Islet of Langerhans (tissue), 1 donor: ENCODE results near the gene KASH5.
A peak's percentile ranks its signal among the peaks of the same experiment; 100 is the strongest.
"Not testable (repeated sequence)": the region's sequence is repeated elsewhere in the genome, so short reads cannot be mapped to it uniquely, and the experiment has no call there.

Experiments
- FAIRE-seq: peaks from one replicate; lab custom pipeline; 2011; peaks lifted over from hg19 to GRCh38; lab: Jason Lieb, UNC

KASH5 gene

DNA sequence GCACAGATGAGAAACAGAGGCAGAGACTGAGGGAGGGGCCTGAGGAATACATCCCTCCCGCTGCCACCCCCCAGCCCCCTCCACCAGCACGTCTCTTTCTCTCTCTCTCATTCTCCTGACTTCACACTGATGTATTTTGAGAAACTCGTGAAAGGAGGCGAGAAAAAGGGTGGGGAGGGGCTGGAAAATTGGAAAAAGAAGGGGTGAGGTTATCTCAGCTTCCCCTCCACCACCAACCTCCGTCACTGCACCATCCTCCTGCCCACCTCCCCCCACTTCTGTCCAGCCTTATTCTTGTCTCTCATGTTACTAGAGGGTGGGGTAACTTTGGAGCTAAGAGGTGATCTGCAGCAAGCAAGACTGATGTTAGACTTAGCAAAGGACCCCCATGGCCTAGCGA is 51.8 kb downstream of the KASH5 start:
- FAIRE-seq = no peak

DNA sequence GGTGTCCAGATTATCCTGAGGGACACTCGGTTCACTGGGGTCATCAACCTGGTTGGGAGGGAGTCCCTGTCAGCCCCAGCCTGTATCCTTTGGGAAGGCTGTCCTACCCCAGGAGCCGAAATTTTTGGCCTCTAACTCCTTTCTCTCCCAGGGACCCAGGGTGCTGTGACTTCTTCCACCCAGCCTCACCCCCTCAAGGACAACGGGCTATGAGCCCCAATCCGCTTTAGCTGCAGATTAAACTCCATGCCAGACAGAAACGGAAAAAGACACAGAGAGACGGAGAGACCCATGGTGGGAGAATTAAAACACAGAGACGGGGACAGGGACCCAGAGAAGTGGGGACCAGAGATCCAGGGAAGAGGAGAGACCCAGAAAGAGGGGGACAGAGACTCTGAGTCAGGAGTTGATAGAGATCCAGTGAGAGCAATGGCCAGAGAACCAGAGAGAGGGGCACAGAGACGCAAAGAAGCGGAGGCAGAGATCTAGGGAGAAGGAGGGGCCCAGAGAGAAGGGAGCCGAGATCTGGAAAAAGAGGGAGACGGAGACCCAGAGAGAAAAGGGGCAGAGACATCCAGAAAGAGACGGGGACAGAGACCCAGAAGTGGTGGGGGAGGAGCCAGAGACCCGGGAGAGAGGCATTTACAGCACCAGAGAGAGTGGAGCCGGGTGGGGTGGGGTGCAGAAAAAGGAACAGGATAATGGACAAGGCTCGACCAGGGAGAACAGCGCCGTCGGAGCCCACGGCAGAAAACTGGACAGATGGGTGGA is 52.6 kb downstream of the KASH5 start:
- no peak for FAIRE-seq

DNA sequence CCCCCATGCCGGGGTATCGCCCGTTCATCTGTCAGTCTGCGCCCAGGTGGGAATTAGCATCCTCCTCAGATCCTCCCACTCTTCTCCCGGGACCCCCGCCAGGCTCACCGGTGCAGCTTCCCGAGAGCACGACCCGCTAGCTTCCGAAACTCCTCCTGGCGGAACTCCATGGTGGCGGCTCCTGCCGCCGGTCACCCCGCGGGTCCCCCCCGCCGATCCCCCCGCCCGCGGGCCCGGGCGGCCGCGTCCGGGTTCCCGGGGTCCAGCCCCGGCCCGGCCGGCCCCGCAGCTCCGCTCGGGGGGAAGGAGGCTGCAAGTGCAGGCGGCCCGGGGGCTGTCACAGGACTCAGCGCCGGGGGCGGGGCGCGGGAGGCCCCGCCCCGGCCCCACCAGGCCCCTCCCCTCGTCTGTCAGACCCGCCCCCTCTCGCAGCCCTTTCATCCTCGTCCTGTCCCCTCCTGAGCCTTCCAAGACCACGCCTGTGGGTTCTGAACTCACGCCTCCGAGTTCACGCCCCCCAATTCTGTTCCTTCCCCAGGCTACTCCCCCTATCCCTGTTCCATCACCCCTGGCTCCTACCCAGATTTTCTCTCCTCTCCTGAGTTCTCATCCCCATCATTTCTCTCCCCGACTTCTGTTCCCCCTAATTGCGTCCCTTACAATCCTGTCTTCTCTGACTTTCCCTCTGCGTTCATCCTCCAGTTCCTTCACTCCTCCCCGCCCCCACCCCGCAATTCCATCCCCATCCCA is 53.3 kb downstream of the KASH5 start, which contains the start of gene SLC17A7:
SLC17A7 (minus strand) TSS at position 318 of the 750 bp plus-strand sequence; CDS start at position 170, 148 bp downstream.
- no peak for FAIRE-seq

DNA sequence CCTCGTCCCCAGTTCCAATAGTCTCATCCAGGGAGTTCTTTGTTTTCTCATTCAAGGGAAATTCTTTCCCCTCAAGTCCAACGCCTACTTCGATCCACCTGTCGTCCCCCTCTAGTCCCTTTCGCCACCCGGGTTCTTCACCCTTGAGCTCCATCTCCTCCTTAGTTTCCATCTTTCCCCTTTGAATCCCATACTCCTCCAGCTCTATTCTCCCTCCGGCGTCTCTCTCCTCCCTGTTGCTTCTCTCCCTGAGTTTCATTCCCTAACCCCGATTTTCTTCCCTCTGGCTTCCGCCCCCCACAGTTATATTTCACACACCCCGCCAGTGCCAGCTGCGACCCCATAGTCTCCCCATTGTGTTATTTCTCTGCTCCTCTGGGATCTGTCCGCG is 53.9 kb downstream of the KASH5 start:
- no peak for FAIRE-seq

DNA sequence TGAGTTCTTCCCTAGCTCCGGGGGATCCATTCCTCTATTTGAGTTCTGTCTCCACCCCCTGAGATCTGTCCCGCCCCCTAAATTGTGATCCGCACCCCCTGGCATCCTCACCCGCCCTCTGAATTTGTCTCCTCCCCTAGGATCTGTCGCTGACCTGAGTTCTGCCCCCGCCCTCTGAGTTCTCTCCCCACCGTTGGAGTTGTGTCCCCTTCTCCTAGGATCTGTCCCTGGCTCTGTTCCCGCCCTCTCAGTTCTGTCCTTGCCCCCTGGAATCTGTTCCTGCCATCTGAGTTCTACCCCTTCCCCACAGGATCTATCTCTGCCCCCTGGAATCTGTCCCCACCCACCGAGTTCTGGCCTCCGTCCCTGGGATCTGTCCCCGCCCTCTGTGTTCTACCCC is 54.3 kb downstream of the KASH5 start:
- no peak for FAIRE-seq

DNA sequence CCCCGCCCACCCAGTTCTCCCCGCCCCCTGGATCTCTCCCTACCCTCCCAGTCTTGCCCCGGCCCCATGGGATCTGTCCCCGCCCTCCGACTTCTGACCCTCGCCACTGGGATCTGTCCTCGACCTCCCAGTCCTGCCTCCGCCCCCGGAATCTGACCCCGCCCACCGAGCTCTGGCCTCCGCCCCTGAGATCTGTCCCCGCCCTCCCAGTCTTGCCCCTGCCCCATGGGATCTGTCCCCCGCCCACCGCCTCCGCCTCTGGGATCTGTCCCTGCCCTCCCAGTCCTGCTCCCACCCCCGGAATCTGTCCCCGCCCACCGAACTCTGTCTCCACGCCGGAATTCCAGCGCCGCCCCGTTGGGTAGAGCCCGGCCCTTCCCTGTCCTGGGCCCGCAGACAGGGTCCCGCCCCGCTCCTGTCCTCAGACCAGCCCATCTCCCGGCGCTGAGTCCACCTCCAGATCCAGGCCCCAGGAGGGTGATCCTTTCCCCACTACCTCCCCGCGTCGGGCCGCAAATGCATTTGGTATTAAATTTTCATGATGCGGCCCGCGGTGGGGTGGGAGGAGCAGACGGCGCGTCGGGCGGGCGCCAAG is 54.8 kb downstream of the KASH5 start:
- no peak for FAIRE-seq

DNA sequence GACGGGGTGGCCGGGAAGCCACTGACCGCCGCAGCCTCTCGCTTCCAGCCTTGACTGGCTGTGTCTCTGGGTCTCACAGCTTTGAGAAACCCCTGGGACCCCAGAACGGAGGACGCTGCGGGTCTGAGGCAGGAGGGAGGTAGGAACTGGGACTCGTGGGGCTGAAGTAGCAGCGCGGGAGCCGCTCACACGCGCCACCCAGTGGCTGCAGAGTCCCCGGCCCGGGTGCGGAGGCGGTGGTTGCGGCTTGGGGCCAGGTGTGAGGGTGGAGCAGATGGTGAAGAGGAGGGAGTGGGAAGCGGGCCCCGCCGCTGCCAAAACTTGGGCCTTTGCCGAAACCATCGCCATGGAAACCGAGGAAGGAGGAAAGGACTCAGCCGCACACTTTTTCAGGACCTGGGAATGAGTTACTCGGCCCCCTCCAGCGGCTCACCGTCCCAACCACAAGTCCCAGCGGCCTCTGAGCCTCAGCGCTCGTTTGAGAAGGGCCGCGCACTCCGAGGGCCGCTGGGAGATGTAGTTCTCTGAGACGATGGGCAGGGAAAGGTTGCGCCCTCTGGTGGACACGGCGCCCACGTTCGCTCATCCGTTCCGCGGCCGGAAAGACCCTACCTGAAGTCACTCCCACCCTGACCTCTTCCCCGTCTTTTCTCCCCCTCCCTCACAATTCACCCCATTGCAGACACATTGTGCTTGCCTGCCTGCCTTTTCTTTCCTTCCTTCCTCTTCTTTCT is 55.5 kb downstream of the KASH5 start:
- FAIRE-seq = no peak

DNA sequence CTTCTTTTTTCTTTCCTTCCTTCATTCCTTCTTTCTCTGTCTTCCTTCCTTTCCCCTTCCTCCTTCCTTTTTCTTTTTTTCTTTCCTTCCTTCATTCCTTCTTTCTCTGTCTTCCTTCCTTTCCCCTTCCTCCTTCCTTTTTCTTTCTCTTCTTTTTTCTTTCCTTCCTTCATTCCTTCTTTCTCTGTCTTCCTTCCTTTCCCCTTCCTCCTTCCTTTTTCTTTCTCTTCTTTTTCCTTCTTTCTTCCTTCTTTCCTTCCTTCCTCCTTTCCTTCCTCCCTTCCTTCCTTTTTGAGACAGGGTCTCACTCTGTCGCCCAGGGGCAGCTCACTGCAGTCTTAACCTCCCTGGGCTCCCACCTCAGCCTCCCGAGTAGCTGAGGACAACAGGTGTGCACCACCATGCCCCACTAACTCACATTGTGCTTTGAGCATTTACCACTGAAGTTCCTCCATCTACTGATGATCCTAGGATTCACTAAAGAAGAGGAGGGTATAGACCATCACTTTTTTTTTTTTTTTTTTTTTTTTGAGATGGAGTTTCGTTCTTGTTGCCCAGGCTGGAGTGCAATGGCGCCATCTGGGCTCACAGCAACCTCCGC is 56.2 kb downstream of the KASH5 start:
- not testable (repeated sequence) for FAIRE-seq

DNA sequence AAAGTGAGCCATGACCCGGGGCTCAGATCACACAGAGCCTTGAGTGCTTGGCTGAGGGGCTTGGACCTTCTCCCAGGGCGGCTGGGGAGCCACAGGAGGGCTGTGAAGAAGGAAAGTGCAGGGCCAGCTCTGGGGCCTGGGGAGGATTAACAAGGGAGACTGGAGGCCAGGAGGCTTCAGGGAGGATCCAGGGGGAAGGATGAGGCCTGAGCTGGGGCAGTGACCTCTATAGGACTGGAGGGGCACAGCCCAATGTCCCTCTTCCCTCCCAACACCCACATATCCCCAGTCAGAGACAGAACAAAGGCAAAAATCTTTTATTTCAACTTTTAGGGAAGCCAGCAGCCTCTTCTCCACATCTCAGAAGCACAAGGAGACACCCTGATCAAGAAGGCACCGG is 57.9 kb downstream of the KASH5 start:
- no peak for FAIRE-seq

DNA sequence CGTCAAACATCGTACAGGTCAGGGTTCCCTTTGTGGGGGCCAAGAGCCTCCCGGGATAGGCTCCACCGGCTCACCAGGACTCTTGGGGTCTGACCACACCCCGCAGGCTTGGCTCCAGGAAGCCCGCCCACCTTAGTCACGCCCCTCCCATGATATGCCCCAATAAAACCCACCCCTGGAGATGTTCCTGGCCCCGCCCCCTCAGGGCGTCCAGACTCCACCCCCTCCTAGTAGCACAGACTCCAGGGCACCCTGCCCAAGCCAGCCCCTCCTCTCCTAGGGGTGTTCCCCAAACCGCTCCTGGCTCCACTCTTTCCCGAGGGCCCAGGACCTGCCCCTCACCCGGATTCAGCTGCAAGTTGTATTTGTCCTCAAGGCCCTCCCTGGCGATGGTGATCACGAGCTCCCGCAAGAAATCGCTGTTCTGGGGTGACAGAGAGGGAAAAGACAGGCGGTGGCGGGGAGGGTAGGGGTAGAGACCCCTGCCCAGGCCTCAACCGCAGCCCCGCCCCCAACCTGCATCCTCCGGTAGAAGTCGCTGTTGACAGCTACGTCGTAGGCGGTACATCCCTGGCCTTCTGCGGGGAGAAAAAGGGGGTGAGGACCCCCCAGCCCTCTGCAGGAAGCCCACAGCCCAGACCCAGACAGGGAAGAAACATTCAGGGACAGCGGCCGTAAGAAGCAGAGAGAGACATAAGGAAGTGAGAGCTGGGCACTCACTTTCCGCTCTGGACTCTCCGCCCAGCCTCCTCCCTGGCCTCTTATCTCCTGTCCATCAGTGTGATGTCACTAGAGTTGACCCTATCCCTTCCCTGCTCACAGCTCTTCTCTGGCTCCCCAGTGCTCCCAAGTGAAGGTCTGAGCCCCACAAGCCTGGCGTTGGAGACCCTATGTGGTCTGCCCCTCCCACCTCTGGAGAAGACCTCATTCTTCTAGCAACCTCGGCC is 59.7 kb downstream of the KASH5 start:
- no peak for FAIRE-seq

DNA sequence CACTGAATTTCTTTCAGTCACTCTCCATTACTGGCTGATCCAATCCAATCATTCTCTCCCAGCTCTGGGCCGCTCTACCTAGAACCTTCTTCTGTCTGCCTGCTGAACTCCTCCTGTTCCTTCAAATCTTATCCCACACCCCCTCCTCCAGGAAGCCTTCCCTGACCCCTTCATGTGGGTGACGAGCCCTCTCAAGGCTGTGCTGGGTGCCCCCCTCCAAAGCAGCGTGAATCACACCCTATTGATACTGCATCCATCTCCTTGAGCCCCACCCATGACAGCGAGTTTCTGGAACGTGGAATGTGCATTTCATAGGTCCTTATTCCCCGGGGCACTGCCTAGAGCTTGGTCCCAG is 60.4 kb downstream of the KASH5 start:
- FAIRE-seq = no peak

DNA sequence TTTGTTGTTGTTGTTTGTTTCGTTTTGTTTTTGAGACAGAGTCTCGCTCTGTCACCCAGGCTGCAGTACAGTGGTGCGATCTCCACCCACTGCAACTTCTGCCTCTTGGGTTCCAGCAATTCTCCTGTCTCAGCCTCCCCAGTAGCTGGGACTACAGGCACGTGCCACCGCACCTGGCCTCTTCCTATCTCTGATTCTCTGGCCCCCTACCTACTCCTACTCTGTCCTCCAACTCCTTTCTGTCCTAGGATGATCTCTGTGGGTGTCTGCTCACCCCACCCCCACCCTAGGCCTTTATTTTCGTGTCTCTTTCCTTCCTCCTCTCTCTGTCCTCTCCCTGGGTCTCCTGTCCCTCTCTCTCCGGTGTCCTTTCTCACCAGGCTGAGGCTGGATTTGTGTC is 62.4 kb downstream of the KASH5 start:
- no peak for FAIRE-seq

DNA sequence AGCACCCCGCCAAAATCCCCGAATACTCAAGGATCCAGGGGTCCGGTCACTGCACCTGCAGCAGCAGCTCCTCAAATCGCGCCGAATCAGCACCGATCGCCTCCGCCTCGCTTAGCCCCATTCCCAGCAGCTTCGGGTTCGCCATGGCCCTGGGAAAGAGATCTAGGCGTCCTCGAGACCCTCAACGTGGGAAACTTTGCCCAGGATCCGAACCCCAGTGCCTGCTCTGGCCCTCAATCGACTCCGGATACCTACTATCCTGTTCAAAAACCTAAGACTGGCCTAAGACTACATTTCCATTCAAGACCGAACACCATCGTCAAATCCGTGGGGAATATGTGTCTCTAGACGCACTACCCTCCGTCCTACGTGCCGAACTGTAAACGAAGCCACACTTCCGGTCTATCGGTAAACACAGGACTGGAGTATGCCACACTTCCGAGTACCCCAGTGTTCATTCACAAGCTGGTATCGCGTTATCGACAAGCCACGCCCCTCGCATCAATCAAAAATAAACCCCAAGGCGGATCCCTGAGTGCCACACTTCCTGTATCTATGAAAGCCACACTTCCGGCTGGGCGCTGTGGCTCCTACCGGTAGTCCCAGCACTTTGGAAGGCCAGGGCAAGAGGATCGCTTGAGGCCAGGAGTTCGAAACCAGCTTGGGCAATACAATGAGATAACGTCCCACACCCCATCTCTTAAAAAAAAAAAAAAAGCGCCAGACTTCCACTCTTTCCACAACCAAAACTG is 63.6 kb downstream of the KASH5 start, which contains the start of gene PIH1D1:
PIH1D1 (minus strand) TSS at position 385 of the 752 bp plus-strand sequence; CDS start at position 145, 240 bp downstream.
- FAIRE-seq = peak; percentile 75

DNA sequence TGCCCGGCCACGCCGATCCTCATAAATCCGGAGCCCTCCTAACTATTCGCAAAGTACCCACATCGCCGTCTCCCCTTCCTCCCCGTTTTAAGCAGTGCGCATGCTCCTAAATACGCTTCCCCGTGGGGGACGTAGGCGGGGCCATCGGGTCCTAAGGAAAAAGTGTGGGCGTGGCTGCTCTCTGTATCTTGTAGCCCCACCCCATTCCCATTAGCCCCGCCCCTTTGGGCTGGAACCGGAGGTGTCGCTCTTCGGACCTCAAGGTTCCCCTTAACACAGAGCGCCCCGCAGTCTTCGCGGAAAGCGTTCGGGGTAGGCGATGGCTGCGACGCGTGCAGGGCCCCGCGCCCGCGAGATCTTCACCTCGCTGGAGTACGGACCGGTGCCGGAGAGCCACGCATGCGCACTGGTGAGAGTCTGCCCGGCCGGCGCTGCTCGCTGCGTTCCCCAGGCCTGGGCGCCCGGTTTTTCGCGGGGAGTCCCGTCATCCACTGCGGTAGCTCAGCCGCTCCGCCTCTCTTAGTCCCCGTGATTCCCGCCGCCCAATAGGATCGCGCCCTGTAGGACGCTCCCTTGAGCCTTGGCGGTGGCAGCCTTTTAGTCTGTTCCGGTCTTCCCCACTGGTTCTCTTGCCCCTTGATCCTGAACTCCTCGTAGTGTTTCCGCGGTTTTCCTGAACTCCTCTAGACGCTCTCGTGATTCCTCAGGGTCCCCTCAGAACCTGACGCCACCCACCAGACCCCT is 65.1 kb downstream of the KASH5 start, which contains the start of gene ALDH16A1:
ALDH16A1 (plus strand) TSS at position 213 of the 744 bp plus-strand sequence; CDS start at position 320, 107 bp downstream.
- no peak for FAIRE-seq

DNA sequence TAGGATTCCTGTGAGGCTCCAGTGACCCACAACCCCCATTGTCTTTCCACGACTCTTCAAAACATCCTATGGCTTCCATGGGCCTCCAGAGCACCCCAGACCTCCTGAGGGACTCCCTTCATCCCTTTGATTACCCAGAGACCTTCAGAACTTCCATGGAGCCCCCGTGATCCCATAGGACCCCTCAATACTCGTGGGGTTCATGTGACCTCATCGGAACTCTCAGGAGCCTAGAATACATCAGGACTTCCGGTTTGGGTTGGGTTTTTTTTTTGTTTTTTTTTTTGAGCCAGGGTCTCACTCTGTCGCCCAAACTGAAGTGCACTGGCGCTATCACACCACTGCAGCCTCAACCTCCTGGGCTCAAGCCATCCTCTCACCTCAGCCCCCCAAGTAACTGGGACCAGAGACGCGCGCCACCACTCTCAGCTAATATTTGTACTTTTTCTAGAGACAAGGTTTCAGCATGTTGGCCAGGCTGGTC is 65.8 kb downstream of the KASH5 start:
- no peak for FAIRE-seq

DNA sequence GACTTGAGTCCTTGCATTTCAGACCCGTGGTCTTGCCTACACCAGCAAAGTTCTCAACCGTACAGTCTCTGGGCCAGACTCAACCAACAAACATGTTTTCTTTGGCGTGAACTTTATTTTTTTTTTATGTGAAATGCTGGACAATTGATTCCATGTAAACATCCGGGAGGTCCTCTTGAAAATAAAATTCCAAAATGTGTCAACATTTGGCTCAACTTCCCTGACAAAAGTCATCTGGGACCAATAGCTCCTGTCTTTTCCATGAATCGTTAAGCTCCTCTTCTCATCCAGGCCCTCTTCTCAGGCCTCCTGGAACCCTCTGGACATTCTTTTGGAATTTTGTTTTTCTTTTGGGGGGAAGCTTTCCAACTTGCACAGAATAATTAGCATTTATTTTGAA is 67.7 kb downstream of the KASH5 start:
- FAIRE-seq = no peak

DNA sequence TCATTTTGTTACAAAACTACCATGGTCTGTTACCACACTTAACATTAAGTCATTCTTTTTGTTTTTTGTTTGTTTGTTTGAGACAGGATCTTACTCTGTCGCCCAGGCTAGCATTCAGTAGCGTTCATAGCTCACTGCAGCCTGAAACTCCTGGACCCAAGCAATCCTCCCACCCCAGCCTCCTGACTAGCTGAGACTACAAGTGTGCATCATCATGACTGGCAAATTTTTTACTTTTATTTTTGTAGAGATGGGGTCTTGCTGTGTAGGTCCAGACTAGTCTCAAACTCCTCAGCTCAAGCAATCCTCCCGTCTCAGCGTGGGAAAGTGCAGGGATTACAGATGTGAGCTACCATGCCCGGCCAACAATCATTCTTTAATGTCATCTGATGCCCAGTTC is 68.3 kb downstream of the KASH5 start:
- no peak for FAIRE-seq

DNA sequence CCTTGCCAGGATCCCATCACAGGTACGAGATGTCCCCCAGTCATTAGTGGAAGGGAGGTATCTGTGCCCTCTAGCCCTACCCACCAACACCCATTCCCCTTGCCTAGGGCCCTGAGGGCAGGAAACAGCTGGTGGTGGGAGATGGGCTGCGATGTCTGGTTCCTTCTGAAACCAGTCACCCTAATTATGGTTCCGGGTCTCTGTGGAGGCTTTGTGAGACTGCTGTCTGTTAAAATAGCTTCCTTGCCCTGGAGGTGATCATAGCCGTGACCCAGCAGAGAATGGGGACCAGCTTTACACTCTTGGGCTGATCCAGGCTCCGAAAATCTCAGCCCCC is 70.5 kb downstream of the KASH5 start:
- FAIRE-seq = no peak

DNA sequence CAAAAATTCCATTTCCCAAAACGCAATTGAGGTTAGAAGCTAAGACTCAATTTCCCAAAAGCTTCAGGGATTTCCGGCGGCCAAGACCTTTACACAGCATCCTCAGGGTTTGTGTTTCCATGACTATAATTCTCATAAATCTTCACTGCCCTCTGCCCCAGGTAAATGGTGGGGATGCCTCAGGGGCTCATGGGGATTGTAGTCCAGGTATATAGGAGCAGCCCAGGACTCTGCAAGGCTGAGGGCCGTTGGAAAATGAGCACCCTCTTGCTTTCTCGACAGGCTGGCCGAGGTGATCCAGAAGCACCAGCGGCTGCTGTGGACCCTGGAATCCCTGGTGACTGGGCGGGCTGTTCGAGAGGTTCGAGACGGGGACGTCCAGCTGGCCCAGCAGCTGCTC is 71.3 kb downstream of the KASH5 start:
- FAIRE-seq = no peak
